Hematopoietic multipotent progenitor cell treated with erythropoietin and hydrocortisone succinate and interleukin-3 and kit ligand, for 4 days (in vitro differentiated cells): Measurements from ENCODE around the gene AGAP1.

Source experiments
- DNase-seq: peaks from one replicate; pipeline ENCODE4 v3.0.0-alpha.2; 2015

The AGAP1 gene

DNA sequence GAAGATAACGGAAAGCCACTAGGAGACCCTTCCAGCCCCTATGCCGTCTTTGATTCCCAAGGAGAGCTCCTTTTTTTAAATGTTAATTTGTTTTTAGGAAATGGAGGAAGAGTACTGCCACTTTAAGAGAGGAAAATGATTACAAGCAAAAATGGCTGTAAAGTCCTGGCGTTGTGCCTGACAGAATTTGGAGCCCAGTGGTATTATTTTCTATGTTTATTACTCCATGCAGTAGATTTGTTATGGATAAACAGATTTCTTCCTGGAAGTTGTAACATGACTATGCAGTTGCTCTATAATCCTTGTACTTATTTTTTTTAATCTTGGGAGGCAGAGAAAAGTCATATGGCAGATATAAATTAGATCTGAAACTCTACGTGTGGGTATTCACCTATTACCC is 533.0 kb downstream of the AGAP1 start:
- no peak for DNase-seq

DNA sequence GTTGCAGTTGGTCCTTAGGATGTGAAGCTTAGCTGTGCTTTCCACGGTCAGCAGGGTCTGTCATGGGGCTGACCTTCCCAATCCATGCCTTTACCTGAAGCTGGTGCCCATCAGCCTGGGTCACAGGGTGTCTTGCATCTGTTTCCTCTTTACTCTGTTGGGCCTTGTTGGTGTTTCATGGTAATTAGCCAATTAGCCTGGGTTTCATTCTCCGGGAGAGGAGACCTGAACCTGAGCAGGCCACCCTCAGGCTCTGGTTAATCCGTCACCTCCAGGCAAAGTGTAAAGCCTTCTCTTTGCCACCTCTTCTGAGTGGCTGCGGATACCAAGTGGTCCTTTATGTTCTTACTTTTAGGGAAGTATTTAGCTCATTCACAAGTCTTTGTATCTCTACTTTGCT is 534.2 kb downstream of the AGAP1 start:
- DNase-seq, result no peak

DNA sequence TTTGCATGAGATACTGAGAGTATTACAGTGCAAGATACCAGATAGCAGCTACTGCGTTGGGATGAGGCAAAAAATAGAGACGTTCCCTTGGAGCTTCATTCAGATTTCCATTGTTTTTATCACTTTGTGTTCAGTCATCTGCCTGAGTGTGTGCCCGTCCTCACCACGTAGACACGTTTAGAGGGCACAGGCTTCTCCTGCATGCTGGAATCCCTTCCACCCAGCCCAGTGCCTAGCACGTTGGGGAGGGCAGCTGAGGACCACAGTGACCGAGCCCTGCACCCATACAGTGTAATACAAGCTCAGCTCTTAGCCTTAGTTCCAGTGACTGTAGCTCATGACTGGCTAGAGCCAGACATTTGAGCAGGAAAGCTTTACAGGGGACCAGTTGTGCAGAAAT is 539.6 kb downstream of the AGAP1 start:
- DNase-seq, result no peak

DNA sequence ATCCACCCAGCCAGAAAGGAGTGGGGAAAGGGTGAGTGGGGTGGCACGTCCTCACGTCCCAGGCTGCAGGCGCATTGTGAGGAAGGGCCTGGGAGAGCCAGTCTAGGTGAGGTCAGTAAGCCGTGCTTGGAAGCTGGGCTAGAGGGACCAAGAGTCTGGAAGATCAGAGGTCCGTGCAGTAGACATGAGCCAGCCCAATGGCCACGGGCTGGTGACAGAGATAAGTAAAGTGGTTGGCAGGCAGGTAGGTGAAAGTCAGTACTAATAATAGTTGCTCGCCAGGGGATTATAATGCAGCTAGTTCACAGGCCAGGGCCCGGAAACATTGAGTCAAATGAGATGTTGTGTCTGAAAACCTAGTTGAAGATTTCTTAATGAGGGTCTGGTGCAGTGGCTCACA is 541.1 kb downstream of the AGAP1 start:
- DNase-seq, result no peak

DNA sequence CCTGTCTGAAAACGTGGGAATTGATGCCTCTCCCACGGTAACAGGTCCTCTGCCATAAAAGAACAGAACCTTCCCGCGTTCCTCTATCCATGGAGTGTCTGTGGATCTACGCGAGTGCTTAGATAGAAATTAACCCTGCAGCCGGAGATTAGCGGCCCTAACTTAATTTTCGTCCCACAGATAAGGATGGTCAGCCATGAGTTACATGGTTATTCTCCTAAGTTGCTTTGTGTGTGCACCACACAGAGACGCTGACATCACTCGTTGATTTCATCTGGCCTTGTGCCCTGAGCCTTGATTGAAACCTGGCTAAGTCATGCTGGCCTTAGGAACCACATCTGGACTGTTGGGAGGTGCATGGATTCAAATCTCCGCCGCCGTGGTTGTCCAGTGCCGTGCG is 542.2 kb downstream of the AGAP1 start:
- no peak for DNase-seq

DNA sequence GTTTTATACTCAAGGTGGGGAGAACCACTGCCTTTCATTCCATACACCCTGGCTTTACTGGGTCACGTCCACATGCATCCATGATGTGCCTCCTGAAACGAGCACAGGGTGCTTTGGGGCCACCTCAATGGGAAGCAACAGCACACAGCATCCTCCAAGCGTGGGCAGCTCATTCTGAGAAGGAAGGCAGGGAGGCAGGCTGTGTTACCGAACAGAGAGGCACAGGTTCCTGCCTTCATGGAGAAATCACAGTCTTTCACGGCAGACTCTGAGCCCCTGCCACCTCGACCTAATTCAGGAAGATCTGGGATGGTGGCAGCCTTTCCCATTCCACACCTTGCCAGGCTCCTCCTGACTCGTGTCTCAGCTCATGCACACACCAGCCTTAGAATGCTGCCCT is 544.3 kb downstream of the AGAP1 start:
- DNase-seq, result no peak

DNA sequence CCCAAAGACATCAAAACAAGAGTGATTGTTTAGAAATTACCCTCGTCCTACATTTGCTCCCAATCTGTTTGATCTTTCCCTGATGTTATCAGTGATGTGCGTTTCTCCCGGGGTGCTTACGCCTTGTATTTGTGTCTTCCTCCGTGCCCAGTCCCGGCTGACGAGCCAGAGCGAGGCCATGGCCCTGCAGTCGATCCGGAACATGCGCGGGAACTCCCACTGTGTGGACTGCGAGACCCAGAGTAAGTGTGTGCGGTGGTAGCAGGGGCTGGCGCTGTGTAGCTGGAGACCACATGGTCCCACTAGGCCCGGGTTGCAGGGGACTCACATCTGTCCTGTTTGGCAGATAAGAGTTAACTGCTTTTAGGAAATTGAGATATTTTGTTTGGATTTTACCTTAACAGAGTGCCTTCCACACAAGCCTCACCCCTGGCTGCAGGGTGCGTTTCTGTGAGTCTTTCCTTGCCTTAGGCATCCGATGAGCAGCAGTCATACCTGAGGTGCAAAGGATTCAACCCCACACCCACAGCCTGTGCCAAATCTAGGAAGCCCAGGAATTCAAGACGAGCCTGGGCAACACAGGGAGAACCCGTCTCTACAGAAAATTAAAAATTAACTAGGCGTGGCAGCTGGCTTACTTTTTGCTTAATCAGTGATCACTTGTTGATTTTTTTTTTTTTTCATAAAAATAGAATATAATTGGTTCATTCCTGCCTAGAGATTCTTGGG is 546.9 kb downstream of the AGAP1 start:
- no peak for DNase-seq

DNA sequence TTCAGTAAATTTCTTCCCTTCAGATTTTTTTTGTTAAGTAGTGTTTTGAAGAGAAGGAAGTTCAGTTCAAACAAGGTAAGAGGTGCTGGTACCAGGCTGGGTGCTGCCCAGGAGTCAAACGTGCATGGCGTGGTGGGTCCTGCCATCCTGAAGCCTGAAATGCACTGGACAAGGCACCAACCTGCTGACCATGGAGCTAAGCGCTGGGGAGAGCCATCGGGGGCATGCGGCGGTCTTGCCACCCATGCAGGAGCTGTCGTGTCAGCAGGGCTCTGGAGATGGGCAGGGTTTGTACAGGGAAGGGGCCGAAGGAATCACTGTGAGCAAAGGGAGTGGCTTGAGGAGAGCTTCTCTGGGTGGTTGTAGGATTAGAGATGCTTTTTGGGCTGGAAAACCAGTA is 547.8 kb downstream of the AGAP1 start:
- DNase-seq, result no peak

DNA sequence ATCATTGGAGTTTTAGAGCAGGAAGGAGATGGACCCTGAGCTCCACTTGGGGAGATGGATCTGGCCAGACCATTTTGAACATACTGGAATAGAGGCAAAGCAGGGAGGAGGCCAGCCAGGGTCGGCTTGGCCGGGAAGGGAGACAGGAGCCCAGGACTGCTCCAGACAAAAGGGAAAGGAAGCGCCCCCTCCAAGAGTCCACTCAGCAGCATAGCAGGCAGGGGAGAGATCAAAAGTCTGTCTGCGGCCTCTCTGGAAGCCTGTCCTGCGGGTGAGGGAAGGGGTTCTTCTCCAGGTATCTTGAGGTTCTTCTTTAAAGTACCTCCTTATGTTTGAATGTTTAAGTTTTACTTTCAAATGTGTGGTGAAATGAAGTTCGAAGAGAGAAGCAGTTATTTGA is 548.2 kb downstream of the AGAP1 start:
- no peak for DNase-seq

DNA sequence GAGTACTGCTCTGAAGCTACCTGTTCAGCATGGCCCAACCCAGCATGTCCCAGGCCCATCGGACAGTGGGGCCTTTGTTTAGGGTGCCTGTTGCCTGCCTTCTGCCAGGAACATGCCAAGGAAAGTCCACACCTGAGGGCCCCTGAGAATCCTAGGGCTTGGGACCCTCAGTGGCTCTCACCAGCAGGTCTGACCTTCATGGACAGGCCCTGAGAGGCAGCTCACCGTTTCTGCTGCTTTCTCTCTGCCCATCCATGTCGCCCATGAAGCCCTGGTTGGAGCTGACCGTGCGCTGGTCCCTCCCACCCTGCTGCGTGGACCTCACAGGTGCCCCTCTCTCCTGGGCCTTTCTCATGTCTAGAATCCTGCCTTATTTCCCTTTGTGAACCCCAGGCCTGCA is 550.3 kb downstream of the AGAP1 start:
- DNase-seq, result no peak

DNA sequence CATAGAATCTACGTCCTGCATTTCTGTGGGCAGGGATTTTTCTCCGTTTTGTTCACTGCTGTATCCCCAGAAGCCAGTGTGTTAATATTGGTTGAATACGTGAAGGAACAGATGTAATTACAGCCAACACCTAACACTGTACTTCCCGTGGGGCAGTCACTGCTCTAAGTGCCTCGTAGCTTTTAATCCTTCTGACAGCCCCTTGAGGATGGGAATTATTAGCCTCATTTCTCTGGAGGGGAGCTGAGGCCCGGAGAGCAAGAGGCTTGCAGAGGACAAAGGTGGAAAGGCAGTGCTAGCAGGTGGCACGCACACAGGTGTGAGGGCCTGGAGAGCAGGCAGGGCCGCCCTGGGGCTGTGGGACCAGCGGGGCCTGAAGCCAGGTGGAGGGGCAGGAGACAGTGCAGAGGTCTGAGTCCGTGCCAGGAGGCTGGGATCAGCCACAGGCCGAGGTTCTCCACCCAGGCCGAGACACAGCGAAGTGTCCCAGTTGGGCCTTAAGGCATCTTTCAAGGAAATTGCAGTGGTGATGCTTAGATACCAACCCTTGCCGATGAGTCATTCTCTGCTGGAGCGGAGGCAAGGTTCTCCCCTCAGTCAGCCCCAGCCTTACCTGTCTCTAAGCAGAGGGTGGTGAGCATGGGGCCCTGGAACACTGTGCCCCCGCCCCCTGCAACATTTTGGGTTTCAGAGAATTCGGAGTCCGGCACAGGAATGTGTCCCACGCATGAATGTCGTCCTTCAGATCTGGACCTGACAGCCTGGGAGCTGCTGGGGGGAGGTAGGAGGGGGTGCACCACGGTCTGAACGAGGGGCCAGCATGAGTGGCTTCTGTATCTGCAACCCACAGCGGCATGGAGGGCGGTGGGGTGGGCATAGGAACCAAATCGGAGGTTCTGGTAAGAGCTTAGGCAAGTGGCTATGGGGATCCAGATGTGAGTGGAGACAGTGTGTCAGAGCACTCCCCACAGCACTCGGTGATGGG is 551.7 kb downstream of the AGAP1 start:
- no peak for DNase-seq

DNA sequence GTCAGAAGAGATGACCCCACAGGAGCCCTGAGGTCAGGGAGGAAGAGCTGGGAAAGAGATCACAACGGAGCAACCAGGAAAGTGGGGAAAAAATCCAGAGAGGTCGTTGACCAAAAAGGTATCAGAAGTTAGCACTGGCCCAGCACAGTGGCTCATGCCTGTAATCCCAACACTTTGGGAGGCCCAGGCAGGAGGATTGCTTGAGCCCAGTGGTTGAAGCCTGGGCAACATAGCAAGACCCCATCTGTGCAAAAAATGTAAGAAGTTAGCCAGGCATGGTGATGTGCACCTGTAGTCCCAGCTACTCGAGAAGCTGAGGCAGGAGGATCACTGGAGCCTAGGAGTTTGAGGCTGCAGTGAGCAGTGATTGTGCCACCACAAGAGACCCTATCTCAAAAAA is 552.9 kb downstream of the AGAP1 start:
- DNase-seq, result no peak

DNA sequence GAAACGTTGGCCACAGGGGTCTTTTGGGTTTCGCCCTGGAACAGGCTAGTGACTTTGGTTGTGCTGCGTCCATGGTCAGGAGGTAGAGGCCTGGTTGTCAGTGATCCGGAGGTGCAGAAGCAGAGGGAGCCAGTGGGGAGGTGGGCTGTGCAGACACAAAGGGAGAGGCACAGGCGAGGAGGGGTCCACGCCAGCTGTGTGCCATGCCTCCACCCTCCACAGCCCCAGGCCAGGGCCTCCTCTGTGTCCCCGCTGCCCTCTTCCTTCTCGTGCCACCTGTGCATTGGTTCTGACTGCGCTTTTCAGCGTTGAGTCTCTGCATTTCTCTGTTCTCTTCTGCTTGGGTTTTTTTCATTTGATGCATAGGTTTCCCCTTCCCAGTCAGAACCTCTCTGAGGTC is 553.3 kb downstream of the AGAP1 start:
- no peak for DNase-seq

DNA sequence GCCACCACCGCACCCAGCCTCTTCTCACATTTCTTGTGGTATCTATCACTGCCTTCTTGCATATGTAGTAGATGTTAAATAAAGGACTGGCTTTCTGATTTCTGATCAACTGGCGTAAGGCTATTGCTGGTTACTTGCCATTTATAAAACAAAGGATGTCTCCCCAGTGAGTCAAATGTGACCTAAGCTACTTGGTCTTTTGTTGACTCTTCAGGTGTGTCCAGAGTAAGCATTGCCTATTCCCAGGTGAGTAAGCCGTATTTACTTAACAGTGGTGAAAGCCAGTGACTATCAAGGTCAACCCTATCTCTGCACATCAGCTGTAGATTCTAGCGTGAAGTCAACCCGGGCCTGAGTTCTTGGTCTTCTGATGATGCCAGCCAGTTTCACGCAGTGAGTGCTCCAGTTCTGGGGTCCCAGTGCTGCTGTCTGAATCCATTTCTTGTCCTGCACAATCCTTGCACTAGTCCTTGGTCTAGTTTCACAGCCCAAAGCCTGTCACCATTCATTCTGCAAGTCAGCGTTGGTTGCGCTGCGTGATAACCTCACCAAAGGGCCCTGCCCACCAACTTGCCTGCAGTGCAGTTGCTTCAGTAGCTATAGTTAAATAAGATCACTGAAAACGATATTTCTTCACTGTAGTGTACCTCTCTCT is 554.2 kb downstream of the AGAP1 start:
- no peak for DNase-seq

DNA sequence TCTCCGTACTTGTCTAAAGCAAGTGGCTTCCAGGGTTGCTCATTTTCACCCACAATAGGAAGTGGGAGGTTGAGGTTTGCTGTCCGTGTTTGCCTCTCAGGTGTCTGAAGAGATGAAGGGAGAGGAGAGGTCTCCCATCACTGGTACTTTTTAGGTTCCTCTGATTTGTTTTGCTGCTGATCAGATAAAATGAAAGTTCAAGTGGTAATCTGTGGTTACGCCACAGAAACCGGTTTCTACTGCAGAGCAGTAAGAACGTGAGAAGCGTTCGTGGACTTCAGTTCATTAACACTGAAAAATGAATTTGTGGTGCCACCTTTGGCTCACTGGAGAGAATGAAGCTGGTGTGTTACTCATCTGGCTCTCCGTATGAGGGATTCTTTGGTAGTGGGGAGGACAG is 556.1 kb downstream of the AGAP1 start:
- DNase-seq, result no peak

DNA sequence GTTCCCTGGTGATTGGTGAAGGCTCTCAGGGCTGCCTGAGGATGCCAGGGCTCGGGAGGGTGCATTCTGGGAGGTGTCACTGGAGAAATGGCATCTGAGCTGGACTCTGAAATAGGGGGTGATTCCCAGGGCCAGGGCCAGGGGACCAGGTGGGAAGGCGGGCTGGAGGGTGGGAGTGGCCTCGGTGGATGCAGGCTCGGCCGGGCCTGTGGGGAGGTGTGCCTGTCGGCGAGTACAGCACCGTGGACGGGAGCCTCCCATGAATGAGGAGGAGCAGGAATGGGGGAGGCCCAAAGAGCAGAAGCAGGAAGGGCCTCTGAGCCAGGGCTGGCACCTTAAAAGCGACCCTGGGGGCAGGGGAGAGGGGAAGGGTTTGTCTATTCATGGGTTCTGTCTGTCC is 557.5 kb downstream of the AGAP1 start:
- DNase-seq, result no peak

DNA sequence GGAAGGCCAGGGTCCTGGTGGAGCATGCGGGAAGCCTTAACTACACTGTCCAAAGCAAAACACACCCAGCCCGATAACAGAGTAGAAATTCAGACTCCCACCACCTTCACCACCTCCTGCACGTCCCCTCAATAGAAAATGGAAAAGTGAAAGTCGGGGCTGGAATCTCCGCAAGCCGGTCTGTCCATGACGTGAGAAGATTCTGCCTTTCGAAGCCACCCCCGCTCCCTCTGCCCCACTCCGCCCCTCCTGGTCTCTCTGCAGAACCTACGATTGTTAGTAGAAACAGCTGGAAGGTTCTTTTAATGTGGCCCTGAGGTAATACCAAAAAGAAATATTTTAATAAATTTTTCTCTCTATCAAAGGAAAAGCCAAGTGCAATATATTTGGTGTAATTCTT is 558.0 kb downstream of the AGAP1 start:
- DNase-seq, result no peak

DNA sequence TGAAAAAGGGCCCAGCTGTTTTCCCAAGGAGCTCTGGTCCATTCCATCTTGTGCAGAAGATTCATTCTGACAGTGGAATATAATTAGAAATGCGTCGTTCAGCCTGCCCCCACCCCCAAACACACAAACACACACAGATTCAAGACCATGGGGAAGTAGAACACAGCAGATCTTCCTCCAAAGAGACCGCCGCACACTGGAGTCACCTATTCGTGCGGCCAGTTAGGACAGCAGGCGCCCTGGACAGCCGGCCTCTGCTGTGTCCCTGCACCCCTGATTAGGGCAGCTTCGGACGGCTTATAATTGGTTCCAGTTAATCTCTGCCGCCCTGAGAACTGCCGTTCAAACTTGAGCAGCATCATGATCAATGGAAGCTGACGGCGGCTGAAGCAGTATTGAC is 558.4 kb downstream of the AGAP1 start:
- DNase-seq, result no peak

DNA sequence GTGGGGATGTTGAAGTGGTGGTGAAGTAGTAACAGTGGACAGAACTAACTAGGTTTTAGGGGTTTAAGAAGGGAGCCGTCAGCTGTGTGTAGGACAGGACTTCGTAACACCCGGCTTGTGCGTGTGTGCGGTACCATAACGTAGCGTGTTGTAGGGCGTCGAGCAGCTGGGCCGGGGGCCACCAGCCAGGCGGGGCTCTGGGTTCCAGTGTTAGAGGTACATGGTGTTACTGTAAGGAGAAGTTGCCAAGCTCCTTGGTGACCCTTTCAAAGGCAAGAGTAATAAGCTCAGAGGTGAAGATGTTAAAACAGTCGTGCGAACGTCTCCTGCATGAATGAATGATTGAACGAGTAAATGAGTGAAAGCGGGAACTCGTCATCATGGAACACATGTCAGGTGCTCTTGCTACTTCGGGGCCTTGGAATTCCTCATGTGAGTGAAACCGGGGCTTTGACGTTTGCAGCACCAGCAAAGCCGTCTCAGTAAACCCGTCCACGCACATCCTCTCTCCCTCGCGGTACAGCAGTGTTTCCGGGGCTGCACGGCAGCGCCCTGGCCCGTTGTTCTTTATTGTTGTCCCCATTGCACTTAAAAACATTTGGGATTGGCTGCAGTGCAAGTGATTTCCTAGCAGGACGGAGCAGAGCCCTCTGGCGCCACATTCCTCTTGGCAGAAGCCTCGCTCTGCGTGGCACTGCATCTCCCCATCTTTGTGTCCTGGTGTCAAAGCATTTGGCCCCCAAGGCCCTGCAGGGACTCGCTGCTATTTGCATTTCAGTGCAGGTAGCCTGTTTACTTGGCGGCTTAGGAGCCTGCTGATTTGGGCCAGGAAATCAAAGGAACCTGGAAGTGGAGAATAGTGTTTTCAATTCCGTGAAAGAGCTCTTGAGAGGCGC is 559.3 kb downstream of the AGAP1 start:
- no peak for DNase-seq

DNA sequence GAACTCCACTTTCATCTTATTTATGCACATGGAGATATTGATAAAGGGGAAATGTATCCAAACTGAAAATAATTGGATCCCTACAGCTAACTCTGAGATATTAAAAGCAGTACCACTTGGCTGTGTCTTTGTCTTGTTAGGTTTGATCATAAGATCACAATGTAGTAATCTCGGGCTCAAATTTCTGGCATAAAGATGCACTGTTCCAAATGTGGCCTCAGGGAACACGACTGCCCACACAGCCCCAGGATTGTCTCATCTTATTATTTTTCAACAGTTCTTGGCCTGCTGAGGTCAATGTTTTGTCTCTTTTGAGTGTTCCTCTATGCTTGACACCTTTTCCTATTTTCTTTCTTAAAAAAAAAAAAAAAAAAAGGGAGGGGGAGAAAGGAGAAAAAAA is 560.3 kb downstream of the AGAP1 start:
- no peak for DNase-seq

DNA sequence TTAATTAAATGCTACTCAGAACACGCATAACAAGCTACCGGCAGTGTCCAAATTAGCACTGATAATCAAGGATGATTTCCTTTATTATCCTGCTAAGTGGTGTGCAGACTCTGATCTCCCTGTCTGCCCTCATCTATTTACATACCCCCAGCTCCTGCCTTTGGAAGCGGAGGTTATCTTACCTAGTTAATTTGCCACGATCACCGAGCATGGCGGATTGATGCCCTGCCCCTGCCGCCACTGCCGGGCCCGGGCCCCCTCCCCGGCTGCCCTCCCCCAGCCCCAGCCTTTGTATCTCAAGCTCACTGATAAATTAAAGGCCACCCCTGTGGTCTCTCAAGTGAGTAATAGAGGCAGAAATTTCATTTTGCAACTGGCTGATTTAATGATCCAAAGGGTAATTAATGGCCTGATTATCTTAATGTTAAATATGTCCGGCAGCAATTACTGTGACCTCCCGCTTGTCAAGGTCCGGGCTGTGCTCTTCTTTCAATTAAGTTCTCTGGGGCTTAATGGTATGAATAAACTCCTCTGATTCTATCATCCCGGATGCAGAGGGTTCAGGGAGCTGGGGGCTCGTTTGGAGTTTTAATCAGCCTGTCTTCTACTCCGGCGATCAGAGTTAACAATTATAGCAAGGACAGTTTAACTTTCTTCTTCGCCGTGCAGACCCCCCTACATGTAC is 560.9 kb downstream of the AGAP1 start:
- DNase-seq, result no peak

DNA sequence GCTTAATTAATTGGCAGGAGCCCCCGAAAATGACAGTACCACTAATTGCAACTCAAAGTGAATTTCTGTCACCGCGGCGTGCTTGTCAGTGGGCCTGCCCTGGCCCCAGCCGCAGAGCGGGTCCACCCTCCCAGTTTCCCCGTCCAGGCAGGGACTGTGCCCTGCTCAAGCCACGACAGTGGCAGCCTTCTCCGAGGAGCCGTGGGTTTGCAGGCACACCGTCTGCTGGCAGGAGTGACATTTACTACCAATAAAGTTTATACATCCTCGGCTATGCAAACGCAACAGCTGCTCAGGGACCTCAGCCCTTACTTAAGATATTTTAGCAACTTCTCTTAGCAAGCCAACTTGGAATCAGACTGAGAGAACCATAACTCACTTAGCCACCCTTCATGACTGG is 561.6 kb downstream of the AGAP1 start:
- no peak for DNase-seq
